ENCODE results near the gene TGM1.
"Not testable (repeated sequence)": the region's sequence is repeated elsewhere in the genome, so short reads cannot be mapped to it uniquely, and the experiment has no call there.

TGM1 gene

DNA sequence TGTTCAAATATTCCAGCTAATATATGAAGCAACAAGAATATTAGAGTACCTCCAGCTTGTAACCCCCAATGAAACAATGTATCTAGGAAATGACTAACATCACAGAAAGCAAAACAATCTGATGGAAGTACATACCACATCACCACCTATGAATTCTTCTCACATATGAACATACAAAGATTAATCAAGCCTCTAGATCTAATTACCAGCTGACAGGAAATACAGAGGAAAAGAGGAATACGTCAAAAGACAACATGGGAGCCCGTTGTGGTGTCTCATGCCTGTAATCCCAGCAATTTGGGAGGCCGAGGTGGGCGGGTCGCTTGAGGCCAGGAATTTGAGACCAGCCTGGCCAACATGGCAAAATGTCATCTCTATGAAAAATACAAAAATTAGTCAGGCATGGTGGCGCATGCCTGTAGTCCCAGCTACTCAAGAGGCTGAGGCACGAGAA is 38.3 kb downstream of the TGM1 start:
- H3K36me3 ChIP-seq (ENCODE audit: control insufficient read depth, insufficient read depth, low read length): peaks cover 11% of the 10 kb centered on the region; the same call in 1 of the 2 replicates
- no peak overlapping the region for H3K4me3 ChIP-seq (ENCODE audit: low read depth, low read length)
- no peaks in the 10 kb centered on the region for H3K27me3 ChIP-seq (ENCODE audit: control insufficient read depth, insufficient read depth, low read length)
- H3K9me3 ChIP-seq (ENCODE audit: control insufficient read depth, insufficient read depth, low read depth, low read length): no peaks in the 10 kb centered on the region
- H3K9ac ChIP-seq (ENCODE audit: low read length): no peak overlapping the region
- no peak overlapping the region for H3K27ac ChIP-seq (ENCODE audit: low read depth, low read length)
- H3K4me1 ChIP-seq (ENCODE audit: control insufficient read depth, insufficient read depth, low read length): no peaks in the 10 kb centered on the region

DNA sequence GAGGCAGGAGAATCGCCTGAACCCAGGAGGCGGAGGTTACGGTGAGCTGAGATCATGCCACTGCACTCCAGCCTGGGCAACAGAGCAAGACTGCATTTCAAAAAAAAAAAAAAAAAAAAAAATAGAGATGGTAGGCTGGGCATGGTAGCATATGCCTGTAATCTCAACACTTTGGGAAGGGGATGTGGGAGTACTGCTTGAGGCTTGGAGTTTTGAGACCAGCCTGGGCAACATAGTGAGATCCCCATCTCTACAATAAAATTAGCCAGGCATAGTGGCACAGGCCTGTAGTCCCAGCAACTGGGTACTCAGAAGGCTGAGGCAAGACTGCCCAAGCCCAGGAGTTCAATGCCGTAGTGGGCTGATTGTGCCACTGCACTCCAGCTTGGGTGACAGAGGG is 40.0 kb downstream of the TGM1 start:
- H3K9ac ChIP-seq (ENCODE audit: low read length); H3K9me3 ChIP-seq (ENCODE audit: control insufficient read depth, insufficient read depth, low read depth, low read length); H3K27ac ChIP-seq (ENCODE audit: low read depth, low read length); H3K4me3 ChIP-seq (ENCODE audit: low read depth, low read length); H3K4me1 ChIP-seq (ENCODE audit: control insufficient read depth, insufficient read depth, low read length); H3K27me3 ChIP-seq (ENCODE audit: control insufficient read depth, insufficient read depth, low read length): not testable (repeated sequence)
- H3K36me3 ChIP-seq (ENCODE audit: control insufficient read depth, insufficient read depth, low read length): peaks cover 11% of the 10 kb centered on the region

DNA sequence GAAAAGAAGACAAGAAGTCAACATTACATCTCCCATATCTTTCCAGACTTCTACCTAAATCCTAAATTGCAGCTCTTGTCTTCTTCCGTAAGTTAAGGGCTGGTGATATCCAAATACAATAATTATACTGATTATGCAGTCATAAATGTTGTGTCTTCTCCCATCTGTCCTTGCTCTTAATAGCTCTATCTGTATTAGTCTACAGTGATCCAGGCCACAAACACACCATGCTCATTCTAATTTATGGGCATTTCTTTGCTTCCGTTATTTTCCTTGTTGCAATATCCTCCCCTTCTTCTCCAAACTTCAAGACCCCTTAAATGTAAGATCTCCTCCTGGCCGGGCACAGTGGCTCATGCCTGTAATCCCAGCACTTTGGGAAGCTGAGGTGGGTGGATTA is 43.5 kb downstream of the TGM1 start:
- no peak overlapping the region for H3K4me3 ChIP-seq (ENCODE audit: low read depth, low read length)
- no peaks in the 10 kb centered on the region for H3K9me3 ChIP-seq (ENCODE audit: control insufficient read depth, insufficient read depth, low read depth, low read length)
- no peaks in the 10 kb centered on the region for H3K27me3 ChIP-seq (ENCODE audit: control insufficient read depth, insufficient read depth, low read length)
- H3K36me3 ChIP-seq (ENCODE audit: control insufficient read depth, insufficient read depth, low read length): peaks cover 7% of the 10 kb centered on the region
- no peaks in the 10 kb centered on the region for H3K4me1 ChIP-seq (ENCODE audit: control insufficient read depth, insufficient read depth, low read length)
- H3K27ac ChIP-seq (ENCODE audit: low read depth, low read length): no peak overlapping the region
- H3K9ac ChIP-seq (ENCODE audit: low read length): no peak overlapping the region

DNA sequence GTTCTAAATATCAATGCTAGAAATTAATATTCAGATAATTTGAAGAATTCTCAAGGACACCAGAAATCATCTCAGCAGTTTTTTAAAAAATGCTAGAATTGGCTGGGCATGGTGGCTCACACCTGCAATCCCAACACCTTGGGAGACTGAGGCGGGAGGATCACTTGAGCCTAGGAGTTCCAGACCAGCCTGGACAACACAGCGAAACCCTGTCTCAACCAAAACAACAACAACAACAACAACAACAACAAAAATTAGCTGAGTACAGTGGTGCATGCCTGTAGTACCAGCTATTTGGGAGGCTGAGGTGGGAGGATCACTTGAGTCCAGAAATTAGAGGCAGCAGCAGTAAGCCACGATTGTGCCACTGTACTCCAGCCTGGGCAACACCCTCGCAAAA is 43.9 kb downstream of the TGM1 start:
- Histone ChIP-seq H3K4me3 (ENCODE audit: low read depth, low read length) (no peak overlapping the region), H3K9ac (ENCODE audit: low read length) (no peak overlapping the region), H3K27ac (ENCODE audit: low read depth, low read length) (no peak overlapping the region), H3K36me3 (ENCODE audit: control insufficient read depth, insufficient read depth, low read length) (peaks cover 7% of the 10 kb centered on the region), H3K27me3 (ENCODE audit: control insufficient read depth, insufficient read depth, low read length) (no peaks in the 10 kb centered on the region), H3K9me3 (ENCODE audit: control insufficient read depth, insufficient read depth, low read depth, low read length) (no peaks in the 10 kb centered on the region), H3K4me1 (ENCODE audit: control insufficient read depth, insufficient read depth, low read length) (no peaks in the 10 kb centered on the region)

DNA sequence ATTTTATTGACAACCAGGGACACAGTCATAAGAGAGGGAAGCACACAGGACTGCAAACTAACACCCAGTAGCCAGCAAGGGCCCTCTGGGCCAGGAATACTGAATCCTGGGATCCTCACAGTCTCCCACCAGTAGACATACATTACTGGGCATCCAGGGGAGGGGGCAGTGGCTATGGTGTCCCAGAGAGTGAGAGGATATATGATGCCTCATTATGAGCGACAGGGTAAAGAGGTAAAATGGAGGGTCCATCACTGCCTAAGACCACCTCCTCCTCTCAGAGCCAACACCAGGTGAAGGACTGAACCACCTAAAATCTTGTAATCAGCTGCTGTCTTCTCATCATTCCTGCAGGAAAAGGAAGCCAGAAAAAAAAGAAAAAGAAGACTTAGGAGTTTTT is 46.1 kb downstream of the TGM1 start:
- not testable (repeated sequence) for H3K9me3 ChIP-seq (ENCODE audit: control insufficient read depth, insufficient read depth, low read depth, low read length); H3K9ac ChIP-seq (ENCODE audit: low read length); H3K36me3 ChIP-seq (ENCODE audit: control insufficient read depth, insufficient read depth, low read length); H3K27me3 ChIP-seq (ENCODE audit: control insufficient read depth, insufficient read depth, low read length); H3K4me3 ChIP-seq (ENCODE audit: low read depth, low read length); H3K27ac ChIP-seq (ENCODE audit: low read depth, low read length); H3K4me1 ChIP-seq (ENCODE audit: control insufficient read depth, insufficient read depth, low read length)

DNA sequence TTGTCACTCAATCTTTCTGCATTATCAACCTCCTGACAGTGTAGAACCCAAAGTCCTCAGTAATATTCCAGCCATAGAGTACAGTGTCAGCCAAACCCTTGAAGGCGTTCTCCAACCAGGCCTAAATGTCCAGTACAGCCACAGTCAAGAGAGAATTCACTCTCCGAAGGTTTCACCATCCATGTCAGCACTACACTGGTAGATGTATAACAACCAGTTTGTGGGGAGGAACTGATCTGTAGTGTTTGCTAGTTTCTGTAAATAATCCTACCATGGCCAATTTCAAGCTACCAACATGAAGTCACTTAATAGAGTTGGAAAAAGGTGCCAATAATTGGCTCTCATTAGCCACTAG is 46.7 kb downstream of the TGM1 start:
- H3K36me3 ChIP-seq (ENCODE audit: control insufficient read depth, insufficient read depth, low read length): peaks cover 15% of the 10 kb centered on the region
- no peaks in the 10 kb centered on the region for H3K27me3 ChIP-seq (ENCODE audit: control insufficient read depth, insufficient read depth, low read length)
- peaks cover 4% of the 10 kb centered on the region for H3K4me1 ChIP-seq (ENCODE audit: control insufficient read depth, insufficient read depth, low read length)
- H3K9ac ChIP-seq (ENCODE audit: low read length): no peak overlapping the region
- no peak overlapping the region for H3K27ac ChIP-seq (ENCODE audit: low read depth, low read length)
- peak overlapping the region; percentile 92; the same call in 1 of the 2 replicates for H3K4me3 ChIP-seq (ENCODE audit: low read depth, low read length)
- no peaks in the 10 kb centered on the region for H3K9me3 ChIP-seq (ENCODE audit: control insufficient read depth, insufficient read depth, low read depth, low read length)

DNA sequence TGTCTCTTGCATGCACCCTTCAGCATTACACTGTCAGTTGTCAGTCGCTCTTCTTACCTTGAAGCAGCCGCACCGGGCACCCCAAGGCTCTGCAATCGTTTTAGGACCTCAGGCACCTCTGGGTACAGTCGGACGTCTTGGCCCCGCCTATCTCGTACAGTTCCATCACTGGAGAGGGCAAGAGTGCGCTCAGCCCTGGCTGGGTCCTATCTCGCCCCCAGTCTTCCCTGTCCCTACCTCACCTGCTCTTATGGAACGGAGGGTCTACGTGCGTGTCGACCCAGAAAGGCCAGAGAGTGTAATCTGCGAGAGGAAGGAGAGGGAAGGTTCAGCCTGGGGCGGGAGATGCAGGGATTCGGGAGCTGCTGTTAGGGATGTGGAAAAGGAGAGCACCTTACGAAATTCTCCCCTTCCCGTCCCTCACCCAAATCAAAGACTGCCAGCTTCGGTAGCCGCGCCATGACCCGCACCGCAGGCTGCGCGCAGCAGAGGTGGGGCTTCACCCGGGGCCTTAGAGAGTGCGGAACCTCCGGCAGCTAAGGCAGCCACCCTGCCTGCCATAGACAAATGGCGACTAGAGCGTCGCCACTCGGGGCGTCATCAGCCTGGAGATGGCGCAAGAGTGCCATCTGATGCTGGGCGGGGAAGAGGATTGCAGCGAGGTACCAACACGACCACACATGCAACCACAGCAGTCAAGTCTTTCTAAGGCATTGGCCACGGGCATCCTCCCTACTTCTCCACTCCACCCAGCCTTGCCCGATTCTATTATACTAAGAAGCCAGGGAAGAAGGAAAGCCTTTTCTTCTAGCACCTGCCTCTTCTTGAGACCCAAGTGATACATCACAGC is 47.3 kb downstream of the TGM1 start, which contains the start of gene MDP1:
TSS of gene MDP1 (minus strand) at position 572 of the 850 bp plus-strand sequence. CDS start at position 461, 111 bp downstream.
- Histone ChIP-seq H3K36me3 (ENCODE audit: control insufficient read depth, insufficient read depth, low read length) (peaks cover 18% of the 10 kb centered on the region), H3K9ac (ENCODE audit: low read length) (peak within 1 kb of the TSS; percentile 93), H3K27ac (ENCODE audit: low read depth, low read length) (peak within 1 kb of the TSS; percentile 37; the same call in 1 of the 2 replicates), H3K4me1 (ENCODE audit: control insufficient read depth, insufficient read depth, low read length) (peaks cover 4% of the 10 kb centered on the region), H3K4me3 (ENCODE audit: low read depth, low read length) (peak within 1 kb of the TSS; percentile 92), H3K9me3 (ENCODE audit: control insufficient read depth, insufficient read depth, low read depth, low read length) (no peaks in the 10 kb centered on the region), H3K27me3 (ENCODE audit: control insufficient read depth, insufficient read depth, low read length) (no peaks in the 10 kb centered on the region)

DNA sequence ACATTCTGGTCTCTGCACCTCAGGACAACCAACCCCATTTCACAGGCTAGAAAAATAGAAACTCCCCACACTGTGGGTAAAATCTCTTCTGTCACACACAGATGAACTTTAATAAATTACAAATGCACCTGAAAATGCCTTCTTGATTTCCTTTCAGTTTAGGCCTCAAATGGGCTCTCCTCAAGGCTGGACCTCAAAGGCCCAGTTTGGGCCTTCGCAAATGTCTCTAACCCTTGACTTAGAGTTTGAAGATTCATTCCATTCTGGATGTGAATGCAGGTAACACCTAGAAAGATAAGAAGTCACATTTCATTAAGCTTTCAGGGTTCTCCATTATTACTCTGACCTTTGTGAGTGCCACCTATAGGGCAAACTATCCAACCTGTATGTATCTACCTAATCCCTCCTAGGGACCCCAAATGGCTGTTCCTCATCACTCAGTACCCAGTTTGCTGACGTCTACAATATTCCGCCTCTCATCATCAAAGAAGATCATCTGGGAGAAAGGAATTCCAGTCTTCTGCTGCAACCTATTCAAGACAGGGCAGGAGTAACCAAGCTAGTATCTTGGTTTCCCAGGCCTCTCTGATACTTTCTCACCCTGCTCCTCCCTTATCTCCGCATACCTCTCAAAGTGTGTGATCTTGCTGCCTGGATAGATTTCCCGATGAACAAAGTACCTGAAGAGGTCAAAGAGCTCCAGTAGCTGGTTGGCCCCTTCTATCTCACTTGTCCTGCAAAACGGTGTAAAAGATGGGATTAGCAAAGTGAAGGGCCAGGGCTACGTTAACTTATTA is 48.9 kb downstream of the TGM1 start:
- Histone ChIP-seq H3K27me3 (ENCODE audit: control insufficient read depth, insufficient read depth, low read length) (no peaks in the 10 kb centered on the region), H3K9ac (ENCODE audit: low read length) (peak overlapping the region; percentile 94), H3K27ac (ENCODE audit: low read depth, low read length) (peak overlapping the region; percentile 7; the same call in 1 of the 2 replicates), H3K9me3 (ENCODE audit: control insufficient read depth, insufficient read depth, low read depth, low read length) (no peaks in the 10 kb centered on the region), H3K4me1 (ENCODE audit: control insufficient read depth, insufficient read depth, low read length) (peaks cover 4% of the 10 kb centered on the region), H3K4me3 (ENCODE audit: low read depth, low read length) (peak overlapping the region; percentile 77), H3K36me3 (ENCODE audit: control insufficient read depth, insufficient read depth, low read length) (peaks cover 34% of the 10 kb centered on the region)

DNA sequence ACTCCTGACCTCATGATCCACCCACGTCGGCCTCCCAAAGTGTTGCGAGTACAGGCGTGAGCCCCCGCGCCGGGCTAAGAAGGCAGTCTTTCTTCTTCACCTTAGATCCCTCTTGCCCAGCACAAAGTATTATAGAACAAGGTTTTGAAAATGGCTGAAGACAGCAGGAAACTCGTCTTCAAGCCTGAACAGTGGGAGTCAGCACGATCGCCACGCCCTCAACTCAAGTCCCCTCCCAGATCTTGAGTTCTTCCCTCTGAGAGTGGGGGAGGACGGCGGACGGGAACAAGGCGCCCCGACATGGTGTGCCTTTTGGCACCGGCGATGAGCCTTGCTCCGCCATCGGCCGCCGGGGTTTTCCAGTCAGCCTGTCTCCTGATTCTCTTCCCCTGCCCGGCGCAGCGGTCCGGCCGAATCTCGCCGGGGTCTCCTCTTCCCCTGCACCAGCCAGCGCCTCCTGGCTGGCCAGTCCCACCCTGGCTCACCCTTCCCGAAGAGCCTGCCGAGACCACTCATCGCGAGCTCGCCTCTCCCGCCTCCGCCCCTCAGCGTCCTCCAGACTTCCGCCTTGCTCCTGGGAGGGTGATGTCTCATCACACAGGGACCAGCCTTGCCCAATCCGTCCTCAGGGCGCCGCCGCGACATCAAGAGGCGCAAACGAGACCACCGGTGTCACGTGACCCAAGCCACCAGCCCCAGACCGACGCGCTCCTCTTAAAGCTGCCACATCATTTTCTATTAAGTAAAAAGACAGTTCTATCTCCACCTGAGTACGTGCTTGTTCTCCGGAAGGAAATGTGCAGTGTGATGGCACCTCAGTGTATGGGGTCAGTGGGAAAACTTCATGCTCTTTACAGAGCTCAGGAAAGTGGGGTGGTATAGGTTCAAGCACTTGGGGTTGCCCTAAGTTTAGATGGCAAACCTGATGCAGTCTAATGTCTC is 49.8 kb downstream of the TGM1 start, which contains the start of gene CHMP4A:
TSS of gene CHMP4A (minus strand) at position 565 of the 942 bp plus-strand sequence. CDS start at position 516, 49 bp downstream.
- Histone ChIP-seq H3K27ac (ENCODE audit: low read depth, low read length) (peak within 1 kb of the TSS; percentile 90), H3K9me3 (ENCODE audit: control insufficient read depth, insufficient read depth, low read depth, low read length) (no peaks in the 10 kb centered on the region), H3K27me3 (ENCODE audit: control insufficient read depth, insufficient read depth, low read length) (no peaks in the 10 kb centered on the region), H3K9ac (ENCODE audit: low read length) (peak within 1 kb of the TSS; percentile 94), H3K4me3 (ENCODE audit: low read depth, low read length) (peak within 1 kb of the TSS; percentile 77), H3K4me1 (ENCODE audit: control insufficient read depth, insufficient read depth, low read length) (peaks cover 4% of the 10 kb centered on the region), H3K36me3 (ENCODE audit: control insufficient read depth, insufficient read depth, low read length) (peaks cover 39% of the 10 kb centered on the region)

DNA sequence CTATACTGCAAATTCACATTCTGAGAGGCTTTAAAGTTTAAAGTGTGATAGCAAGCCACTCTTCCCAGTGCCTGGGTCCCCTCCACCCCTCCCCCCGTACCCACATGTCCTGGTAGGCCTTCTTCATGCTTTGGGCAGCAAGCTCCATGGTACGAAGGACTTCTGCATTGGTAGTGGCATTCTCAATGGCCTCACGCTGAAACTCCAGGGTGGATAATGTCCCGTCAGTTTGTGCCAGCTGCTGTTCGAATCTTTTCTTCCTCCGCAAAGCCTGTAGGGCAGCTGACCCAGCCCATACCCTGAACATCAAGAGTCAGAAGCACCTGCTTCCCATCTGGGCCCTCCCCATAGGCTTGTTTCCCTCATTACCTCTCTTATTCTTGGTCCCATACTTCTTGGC is 51.7 kb downstream of the TGM1 start:
- no peak overlapping the region for H3K4me3 ChIP-seq (ENCODE audit: low read depth, low read length)
- H3K27ac ChIP-seq (ENCODE audit: low read depth, low read length): no peak overlapping the region
- H3K4me1 ChIP-seq (ENCODE audit: control insufficient read depth, insufficient read depth, low read length): peaks cover 4% of the 10 kb centered on the region
- H3K9ac ChIP-seq (ENCODE audit: low read length): no peak overlapping the region
- H3K27me3 ChIP-seq (ENCODE audit: control insufficient read depth, insufficient read depth, low read length): no peaks in the 10 kb centered on the region
- peaks cover 53% of the 10 kb centered on the region for H3K36me3 ChIP-seq (ENCODE audit: control insufficient read depth, insufficient read depth, low read length)
- no peaks in the 10 kb centered on the region for H3K9me3 ChIP-seq (ENCODE audit: control insufficient read depth, insufficient read depth, low read depth, low read length)
